Body of pancreas (tissue), 4 donors: Measurements from ENCODE around the gene SLITRK4. TPM values are rescaled to one million over a fixed set of nuclear protein-coding genes. Genes with fewer than 3 reads are reported as not detected.
A peak's percentile ranks its signal among the peaks of the same experiment; 100 is the strongest.

ENCODE experiments used
- ATAC-seq: fragments of 150-250 bp; one replicate; pipeline ENCODE4 v1.9.1; 2016
- DNase-seq, 4 donors: peaks; one replicate each; pipeline ENCODE4 v3.0.0-alpha.2; 2019
- H3K27ac ChIP-seq, 4 donors: fragments of 200-600 bp; sonication (generic); 1 replicate in 3 of 4; 2 replicates in 1 of 4; pipeline versions ENCODE4 v1.5.1 to v1.6.1; 2016 to 2019; ENCODE audit warnings: mild to moderate bottlenecking in 1 of 4, mixed read lengths in 1 of 4, moderate library complexity in 1 of 4
- H3K27me3 ChIP-seq, 2 donors: fragments of 200-600 bp; sonication (generic); one replicate each; pipeline ENCODE4 v1.6.0; 2016; ENCODE audit warnings: mild to moderate bottlenecking in 1 of 2
- H3K36me3 ChIP-seq, 2 donors: fragments of 200-600 bp; sonication (generic); replicated peaks in 1 of 2; 2 replicates each; pipeline ENCODE4 v1.5.1; 2016; ENCODE audit warnings: low read depth in 2 of 2; ENCODE audit not compliant: insufficient read depth in 1 of 2
- H3K4me1 ChIP-seq: fragments of 200-600 bp; sonication (generic); one replicate; pipeline ENCODE4 v1.6.0; 2016
- H3K4me3 ChIP-seq, 2 donors: fragments of 200-600 bp; sonication (generic); 1 replicate in 1 of 2; 2 replicates in 1 of 2; pipeline ENCODE4 v1.5.1; 2016 to 2019
- H3K9me3 ChIP-seq, 3 donors: fragments of 200-600 bp; sonication (generic); 1 replicate in 2 of 3; 2 replicates in 1 of 3; pipeline ENCODE4 v1.5.1; 2016
- CTCF ChIP-seq, 7 experiments: fragments of 450-650 bp in 4 of 7; fragments of 200-600 bp in 3 of 7; sonication (generic) in 3 of 7; IDR thresholded peaks; one replicate each; pipeline ENCODE4 v1.5.1; 2016 to 2019; ENCODE audit warnings: antibody characterized with exemption in 7 of 7
- POLR2A ChIP-seq, 3 donors: fragments of 450-650 bp; IDR thresholded peaks; one replicate each; pipeline ENCODE4 v1.6.1; 2016; ENCODE audit warnings: antibody characterized with exemption in 3 of 3, mild to moderate bottlenecking in 2 of 3
- WGBS, 2 donors: methylation state at CpG; one replicate each; pipeline ENCODE4 v1.1.5; 2017; 5-methylcytosine and 5-hydroxymethylcytosine counted together
- intact Hi-C: fragments of 100-400 bp; cut with DNase I; formaldehyde crosslinking; loops from one replicate; pipeline ENCODE4 v1.15.1; 2023
- total RNA-seq, 2 donors: library from RNA; depleted of rRNA; stranded (reverse); fragments of >200 nt; gene quantifications; one replicate each; pipeline ENCODE4 v1.1.0, GENCODE V29; 2016

SLITRK4 gene
- total RNA-seq, 2 donors from 2014 or later = 0.33 to 1.6 TPM

- Histone ChIP-seq H3K4me1 (no peaks in the 10 kb centered on the region), H3K4me3 (no peak overlapping the region), H3K9me3 (no peaks in the 10 kb centered on the region), H3K36me3 (no peaks in the 10 kb centered on the region), H3K27ac (no peak overlapping the region), H3K27me3 (no peaks in the 10 kb centered on the region)
- intact Hi-C loops = no loop called here
- 93 to 97% methylated on average over 1 of the region's 1 CpG for WGBS, 2 donors
- TF ChIP-seq CTCF (IDR thresholded peaks at IDR 0.05) (no peak), POLR2A (IDR thresholded peaks at IDR 0.05) (no peak)
- DNase-seq = no peak
- ATAC-seq = no peak
Observed at GRCh38 chrX:143601809-143602208, 34.1 kb downstream of the SLITRK4 start.

DNA sequence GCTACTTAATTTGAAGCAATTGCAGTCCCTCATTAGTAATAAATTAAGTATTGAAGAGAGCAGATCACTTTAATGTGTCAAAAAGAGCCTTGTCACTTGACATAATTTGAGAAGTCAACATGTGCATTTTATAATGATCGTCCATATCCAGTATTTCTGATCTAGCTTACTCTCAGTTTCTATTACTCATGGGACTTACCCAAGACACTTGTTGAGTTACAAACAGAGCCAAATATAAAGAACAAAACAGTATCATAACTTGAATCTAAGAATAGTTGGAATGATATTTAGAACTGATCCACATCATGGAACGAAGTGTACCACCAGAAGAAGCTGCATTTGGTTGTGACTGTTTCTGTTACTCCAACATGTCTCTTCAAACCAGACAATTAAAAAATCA, 54.7 kb downstream of the SLITRK4 start:
- H3K27me3 ChIP-seq = no peaks in the 10 kb centered on the region
- H3K4me3 ChIP-seq = no peak overlapping the region
- WGBS, 2 donors = 60 to 74% methylated on average over 2 of the region's 2 CpGs
- intact Hi-C loops = no loop called here
- no peaks in the 10 kb centered on the region for H3K4me1 ChIP-seq
- ATAC-seq = no peak
- no peak for DNase-seq
- H3K36me3 ChIP-seq = no peaks in the 10 kb centered on the region
- no peaks in the 10 kb centered on the region for H3K9me3 ChIP-seq
- no peak overlapping the region for H3K27ac ChIP-seq
- no peak for TF ChIP-seq POLR2A (IDR thresholded peaks at IDR 0.05)
- TF ChIP-seq CTCF (IDR thresholded peaks at IDR 0.05) = no peak

DNA sequence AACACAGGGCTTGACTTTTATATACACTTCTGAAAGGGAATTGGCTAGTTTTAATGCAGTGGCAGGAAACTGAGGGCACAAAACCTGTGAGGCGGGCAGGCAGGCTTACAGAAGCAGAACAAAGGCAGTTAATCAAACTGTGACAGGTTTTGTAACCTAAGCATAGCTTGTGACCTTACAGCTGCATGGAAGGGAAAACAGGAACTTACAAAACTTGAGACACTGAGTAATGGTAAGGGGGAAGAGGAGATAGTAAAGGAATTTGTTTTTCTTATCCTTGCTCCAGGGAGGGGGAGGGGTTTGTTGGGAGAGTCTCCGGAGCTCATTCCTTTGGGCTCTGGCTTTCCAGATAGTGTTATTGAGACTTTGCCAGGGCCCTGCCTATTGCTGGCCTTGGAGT, 55.6 kb downstream of the SLITRK4 start:
- ATAC-seq (peak; percentile 50), DNase-seq (peak; percentile 20 to 33 (median 28))
- WGBS, 2 donors = 9 to 14% methylated on average over 2 of the region's 2 CpGs
- Histone ChIP-seq H3K27ac (peak overlapping the region in 1 of 4 donors; percentile 3), H3K36me3 (no peaks in the 10 kb centered on the region), H3K9me3 (no peaks in the 10 kb centered on the region), H3K4me3 (no peak overlapping the region), H3K27me3 (no peaks in the 10 kb centered on the region), H3K4me1 (no peaks in the 10 kb centered on the region)
- intact Hi-C loops = no loop called here
- TF ChIP-seq CTCF (IDR thresholded peaks at IDR 0.05) = no peak
- no peak for TF ChIP-seq POLR2A (IDR thresholded peaks at IDR 0.05)

Other genes with a start within 250 kb of the SLITRK4 start
- not detected for gene SPANXN3, start 118.6 kb downstream of the SLITRK4 start, total RNA-seq
- gene SPANXN2, start 84.7 kb upstream of the SLITRK4 start, total RNA-seq = not detected
- gene UBE2NL, start 248.0 kb upstream of the SLITRK4 start, total RNA-seq = not detected